ENCODE results near the gene HEATR5A. TPM values are rescaled to one million over a fixed set of nuclear protein-coding genes. Genes with fewer than 3 reads are reported as not detected.

HEATR5A gene
- total and polyA plus RNA-seq, 10 donors: 4.4 to 52.2 (median 33.3) TPM

Small RNAs within 50 kb of the gene (small RNA-seq; reads per million reads assigned to genes)
- 0 reads per million in 4 donors for gene RF00019

Other genes with a start within 250 kb of the HEATR5A start
- 100 to 1,000 TPM; 133 to 176 (median 160) TPM for gene HECTD1, start 212.8 kb downstream of the HEATR5A start, total RNA-seq
- gene HECTD1, start 212.8 kb downstream of the HEATR5A start, polyA plus RNA-seq: 10 to 100 TPM; 27.6 to 31.4 (median 28.6) TPM
- 10 to 100 TPM; 14.2 to 27.7 (median 18.3) TPM for gene DTD2, start 37.0 kb upstream of the HEATR5A start, total RNA-seq
- 10 to 100 TPM in 1 of 3 donors, 1 to 10 TPM in 2; 5.6 to 15.4 (median 9.8) TPM for gene DTD2, start 37.0 kb upstream of the HEATR5A start, polyA plus RNA-seq
- gene GPR33, start 67.5 kb upstream of the HEATR5A start, total RNA-seq: not detected
- not detected for gene GPR33, start 67.5 kb upstream of the HEATR5A start, polyA plus RNA-seq
- gene NUBPL, start 140.9 kb upstream of the HEATR5A start, total RNA-seq: 10 to 100 TPM; 12.3 to 28.2 (median 18.0) TPM
- 1 to 10 TPM; 4.1 to 5.5 (median 4.9) TPM for gene NUBPL, start 140.9 kb upstream of the HEATR5A start, polyA plus RNA-seq